GM18873 (cell line): Measurements from ENCODE around the gene PNPO.

ENCODE experiments used
- ATAC-seq: cut with Tn5 transposase; IDR thresholded peaks from one replicate; pipeline ENCODE4 v1.9.1; 2021; ENCODE audit warnings: mild to moderate bottlenecking, moderate library complexity, moderate number of reproducible peaks; ENCODE audit not compliant: unreplicated experiment, low FRiP score

Gene PNPO

GRCh38 chr17:47948706-47949196 lies 7.4 kb downstream of the PNPO start:
- ATAC-seq = no peak

GRCh38 chr17:47949197-47949759 lies 7.9 kb downstream of the PNPO start:
- no peak for ATAC-seq

- no peak for ATAC-seq
Observed at GRCh38 chr17:47949946-47950345, 8.6 kb downstream of the PNPO start.

DNA sequence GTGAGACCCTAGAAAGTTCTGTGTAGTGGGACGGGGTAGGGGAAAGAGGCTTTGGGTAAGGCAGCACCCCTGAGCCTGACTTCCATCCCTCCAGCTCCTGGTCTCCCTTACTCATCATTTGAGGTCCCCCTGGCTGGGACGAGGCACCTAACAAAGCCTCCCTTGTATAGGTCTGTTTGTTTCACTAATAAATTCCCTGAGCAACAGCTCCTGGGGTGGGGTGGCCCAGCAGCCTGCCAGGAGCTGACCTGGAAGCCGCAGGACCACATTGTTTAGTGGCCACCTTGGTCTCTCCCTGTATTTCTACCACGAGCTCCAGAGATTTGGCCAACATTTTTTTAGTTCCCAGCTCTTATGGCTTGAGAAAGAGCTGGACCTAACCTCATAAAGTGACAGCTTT lies 9.1 kb downstream of the PNPO start:
- no peak for ATAC-seq

DNA sequence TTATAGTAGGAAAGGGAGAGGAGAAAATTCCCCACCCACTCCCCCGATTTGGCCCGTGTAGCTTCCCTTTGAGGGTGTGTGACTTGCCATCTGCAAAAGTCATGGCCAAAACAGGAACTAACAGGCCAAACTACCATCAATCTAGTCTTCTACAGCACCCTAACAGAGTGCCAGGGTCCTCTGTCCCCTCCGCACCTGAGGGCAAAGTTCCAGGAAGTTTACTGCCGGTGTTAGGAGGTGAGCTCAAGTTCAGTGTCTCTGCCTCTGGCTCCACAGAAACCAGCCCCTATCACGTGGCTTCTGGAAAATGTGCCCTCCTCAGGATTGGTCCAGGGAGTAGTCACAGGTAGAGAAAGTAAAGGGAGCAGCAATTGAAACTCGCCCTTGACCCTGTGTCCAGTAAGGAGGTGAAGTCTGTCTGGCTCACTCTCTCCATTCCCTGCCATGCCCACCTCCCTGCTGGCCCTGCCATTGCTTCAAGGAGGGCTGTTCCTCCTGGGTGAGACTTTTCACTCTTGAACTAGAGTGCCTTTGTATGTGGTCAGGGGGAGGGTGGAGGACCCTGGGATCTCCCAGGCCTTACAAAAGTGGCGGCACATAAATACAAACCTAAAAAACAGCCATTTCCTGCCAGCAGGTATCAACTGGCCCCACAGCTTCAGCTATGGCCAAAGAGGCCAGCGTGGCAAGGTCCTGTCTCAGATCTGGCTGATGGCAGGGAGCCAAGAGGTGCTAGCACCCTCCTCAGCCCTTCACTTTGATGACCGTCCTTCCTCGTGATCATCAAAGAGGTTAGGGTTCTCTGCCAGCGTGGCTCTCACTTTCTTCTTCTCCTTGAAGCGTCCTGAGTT lies 11.0 kb downstream of the PNPO start:
- ATAC-seq = no peak

- no peak for ATAC-seq
Observed at GRCh38 chr17:47953909-47954308, 12.5 kb downstream of the PNPO start.

DNA sequence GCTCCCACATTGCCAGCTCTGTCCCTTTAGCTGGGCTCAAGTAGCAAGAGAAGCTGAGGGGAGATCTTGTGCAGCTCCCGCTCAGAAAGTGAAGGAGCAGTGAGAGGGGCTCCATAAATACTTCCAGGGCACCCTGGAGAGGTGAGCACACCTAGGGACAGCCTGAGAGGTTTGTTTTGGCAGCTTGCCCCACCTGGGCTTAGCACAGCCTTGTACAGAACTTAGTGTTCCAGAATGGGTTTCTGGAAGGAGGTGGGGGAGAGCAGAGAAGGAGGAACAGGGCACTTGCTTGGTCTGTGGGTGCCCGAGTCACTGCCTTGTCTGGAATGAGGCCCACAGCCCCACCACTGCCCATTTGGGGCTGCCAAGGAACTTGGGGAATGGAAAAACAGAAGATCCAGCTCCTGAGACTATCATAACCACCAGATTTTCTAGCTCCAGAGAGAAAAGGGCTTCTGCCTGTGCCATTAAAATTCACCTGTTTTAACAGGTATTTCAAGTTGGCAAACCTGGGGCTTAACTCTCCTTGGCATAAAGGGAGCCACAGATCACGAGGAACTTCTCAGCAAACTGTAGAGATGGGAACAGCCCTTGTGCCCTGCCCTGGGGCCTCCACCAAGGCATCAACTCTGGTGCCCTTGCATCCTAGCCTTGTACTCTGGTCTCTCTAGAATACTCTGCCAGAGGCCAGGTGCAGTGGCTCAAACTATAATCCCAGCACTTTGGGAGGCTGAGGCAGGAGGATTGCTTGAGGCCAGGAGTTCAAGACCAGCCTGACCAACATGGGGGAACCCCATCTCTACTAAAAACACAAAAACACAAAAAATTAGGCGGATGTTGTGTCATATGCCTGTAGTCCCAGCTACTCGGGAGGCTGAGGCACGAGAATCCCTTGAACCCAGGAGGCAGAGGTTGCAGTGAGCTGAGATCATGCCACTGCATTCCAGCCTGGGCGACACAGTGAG lies 14.4 kb downstream of the PNPO start:
- ATAC-seq = no peak

DNA sequence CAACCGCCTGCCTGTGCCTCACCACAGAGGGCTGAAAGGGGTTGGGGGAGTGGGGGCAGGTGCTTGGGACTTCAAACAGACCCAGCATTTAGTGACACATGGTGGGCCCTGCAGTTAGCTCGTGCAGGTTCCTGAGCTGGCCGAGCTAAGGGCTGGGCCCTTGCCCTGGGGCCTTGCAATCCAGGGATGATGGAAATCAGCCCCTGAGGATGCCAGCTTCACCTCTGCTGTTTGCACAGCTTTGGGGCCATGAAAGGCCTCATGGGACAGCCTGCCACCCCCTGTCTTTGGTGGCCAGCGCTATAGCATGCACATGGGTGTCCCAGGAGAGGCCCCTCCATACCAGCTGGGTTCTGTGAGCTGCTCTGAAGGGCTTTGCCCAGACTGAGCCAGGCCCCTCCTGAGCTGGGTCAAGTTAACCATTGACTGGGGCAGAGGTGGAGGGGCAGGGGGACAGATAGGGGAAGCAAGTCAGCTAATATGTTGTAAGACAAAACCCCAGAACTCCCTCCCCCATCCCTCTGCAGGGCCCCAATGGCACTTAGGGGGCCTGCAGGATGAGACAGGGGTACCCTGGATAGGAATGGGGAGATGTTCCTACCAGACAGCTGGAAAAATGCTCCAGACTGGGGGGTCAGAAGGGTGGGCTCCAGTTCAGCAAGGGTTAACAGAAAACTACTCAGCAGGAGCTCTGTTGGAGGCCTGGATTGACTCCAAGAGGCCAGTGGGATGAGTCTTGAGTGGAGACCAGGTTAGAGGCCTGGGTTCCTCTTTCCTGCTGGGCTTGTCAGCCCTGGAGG lies 15.6 kb downstream of the PNPO start:
- ATAC-seq = no peak

DNA sequence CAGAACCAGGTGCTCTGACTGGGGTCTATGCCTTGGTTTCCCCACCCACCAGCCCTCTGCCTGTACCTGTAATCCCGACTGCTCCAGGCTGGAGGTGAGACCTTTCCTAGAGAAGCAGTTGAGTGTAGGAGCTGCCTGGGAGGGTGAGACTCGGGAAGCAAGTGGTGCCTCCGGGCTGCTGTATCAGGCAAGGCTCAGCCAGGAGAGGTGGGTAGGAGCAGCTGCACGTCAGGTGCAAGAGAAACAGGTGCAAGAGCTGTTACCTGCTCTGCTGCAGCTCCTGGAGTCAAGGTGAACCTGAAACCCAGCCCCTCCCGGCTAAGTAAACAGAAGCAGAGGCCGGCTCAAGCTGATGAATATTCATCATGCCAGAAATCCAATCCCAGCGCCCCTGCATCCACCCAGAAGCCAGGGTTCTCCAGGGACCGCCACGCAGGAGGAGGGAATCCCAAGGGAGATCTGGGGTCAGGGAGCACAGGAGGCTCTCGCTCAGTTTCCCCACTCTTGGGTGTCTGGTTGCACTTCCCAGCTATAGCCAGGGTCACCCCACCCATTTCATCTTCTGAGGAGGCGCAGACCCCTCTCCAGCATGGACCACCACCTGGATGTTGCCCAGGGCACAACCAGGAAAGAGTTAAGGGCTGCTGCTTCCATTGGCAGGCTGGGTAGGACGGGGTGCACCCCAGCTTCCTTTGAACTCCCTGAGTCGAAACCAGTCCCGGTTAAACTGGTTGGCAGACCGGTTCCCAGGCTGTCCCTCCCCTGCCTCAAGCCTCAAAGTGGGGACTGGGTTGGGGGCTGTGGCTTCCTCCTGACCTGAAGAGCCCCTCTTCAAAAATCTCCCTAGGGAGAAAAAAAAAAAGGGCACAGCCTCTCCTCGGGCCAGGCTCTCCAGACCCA lies 16.5 kb downstream of the PNPO start, which contains the start of gene PRR15L:
TSS of gene PRR15L (minus strand) at position 293 of the 900 bp plus-strand sequence. CDS start 4,649 bp downstream, outside the sequence.
- ATAC-seq = no peak

- ATAC-seq = no peak
Observed at GRCh38 chr17:47959825-47960655, 18.7 kb downstream of the PNPO start.

DNA sequence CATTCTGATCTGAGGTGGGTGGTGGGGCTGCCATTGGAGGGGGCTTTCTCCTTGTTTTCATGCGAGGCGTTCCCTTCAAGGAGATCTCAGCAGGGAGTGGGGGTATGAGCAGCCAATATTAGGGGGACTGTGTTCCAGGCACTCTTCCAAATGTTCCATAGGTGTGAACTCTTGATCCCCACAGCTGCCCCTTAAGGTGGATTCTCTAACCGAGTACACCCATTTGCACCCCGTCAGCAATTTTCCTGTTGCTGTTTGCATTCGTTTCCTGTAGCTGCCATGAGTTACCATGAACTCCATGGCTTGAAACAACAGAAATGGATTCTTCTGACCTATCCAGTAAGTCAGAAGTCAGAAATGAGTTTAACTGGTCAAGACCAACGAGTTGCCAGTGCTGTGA lies 20.0 kb downstream of the PNPO start:
- ATAC-seq = no peak

GRCh38 chr17:47962901-47963300 lies 21.5 kb downstream of the PNPO start:
- ATAC-seq = no peak

DNA sequence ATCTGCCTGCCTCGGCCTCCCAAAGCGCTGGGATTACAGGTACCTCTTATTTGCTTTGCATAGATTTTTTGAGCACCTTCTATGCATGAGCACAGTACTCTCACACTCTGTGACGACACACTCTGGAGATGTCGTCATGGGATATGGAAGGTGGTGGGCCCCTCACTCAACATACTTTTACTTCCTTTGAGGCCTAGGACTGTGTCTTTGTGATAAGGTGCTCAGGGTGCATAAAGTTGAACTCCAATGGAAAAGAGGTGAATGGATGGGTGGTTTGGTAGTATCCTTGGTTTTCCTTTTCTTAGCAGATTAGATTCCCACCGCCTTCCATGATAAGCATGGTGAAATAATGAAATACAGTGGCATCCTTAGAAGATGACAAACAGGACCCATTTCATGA lies 23.5 kb downstream of the PNPO start:
- no peak for ATAC-seq

DNA sequence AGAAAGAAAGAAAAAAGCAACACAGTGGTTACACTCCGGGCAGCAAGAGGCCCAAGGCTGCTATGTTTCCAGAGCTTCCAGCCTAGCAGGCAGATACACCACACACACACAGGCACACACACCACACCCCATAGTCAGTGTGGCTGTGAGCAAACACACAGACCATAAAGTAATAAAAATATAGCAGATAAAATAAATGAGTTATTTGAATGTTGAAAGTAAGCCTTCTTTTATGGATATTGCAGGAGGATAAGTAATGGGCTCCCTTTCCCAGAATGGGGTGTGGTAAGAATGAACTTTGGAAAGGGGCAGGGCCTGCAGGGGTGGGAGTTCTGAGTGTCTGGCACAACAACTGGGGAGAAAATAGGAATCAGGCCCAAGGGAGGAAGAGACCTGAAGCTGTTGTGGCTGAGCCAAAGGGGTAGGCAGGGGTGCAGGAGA lies 24.7 kb downstream of the PNPO start:
- no peak for ATAC-seq

DNA sequence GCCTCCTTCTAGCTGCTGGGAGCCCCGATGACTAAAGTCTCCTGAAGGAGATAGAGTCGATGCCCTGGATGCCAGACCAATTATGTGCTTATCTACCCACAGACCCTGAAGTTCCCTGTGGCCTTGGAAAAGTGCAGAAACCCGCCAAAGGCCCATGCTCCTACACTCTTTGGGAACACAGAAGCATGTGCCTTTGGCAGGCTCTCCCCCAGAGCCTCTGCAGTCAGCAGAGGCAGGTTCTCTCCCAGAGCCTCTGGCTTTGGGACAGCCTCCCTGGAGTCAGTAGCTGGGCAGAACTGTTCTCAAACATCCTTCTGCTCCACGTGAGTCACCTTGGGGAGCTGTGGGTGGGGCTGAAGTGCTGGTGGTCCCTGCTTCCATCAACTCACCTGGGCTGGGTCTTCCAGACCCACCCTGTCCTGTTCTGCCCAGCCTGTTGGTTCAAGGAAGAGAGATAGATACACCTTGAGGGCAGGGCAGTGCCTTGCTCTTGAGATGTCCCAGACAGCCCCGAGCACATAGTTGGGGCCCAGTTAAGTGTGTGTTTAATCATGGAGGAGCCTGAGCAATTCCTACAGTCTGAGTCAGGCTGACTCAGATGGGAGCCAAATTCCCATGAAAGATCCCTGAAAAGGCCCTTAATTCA lies 26.4 kb downstream of the PNPO start:
- ATAC-seq = no peak

- ATAC-seq = no peak
Observed at GRCh38 chr17:47968836-47969235, 27.5 kb downstream of the PNPO start.

- ATAC-seq = no peak
Observed at GRCh38 chr17:47969930-47970724, 28.8 kb downstream of the PNPO start.
